Body of pancreas (tissue), 4 donors: Measurements from ENCODE around the gene LMX1B. TPM values are rescaled to one million over a fixed set of nuclear protein-coding genes. Genes with fewer than 3 reads are reported as not detected.

Experiments
- ATAC-seq: fragments of 150-250 bp; one replicate; pipeline ENCODE4 v1.9.1; 2016
- DNase-seq, 4 donors: peaks; one replicate each; pipeline ENCODE4 v3.0.0-alpha.2; 2019
- H3K27ac ChIP-seq, 4 donors: fragments of 200-600 bp; sonication (generic); 1 replicate in 3 of 4; 2 replicates in 1 of 4; pipeline versions ENCODE4 v1.5.1 to v1.6.1; 2016 to 2019; ENCODE audit warnings: mild to moderate bottlenecking in 1 of 4, mixed read lengths in 1 of 4, moderate library complexity in 1 of 4
- H3K27me3 ChIP-seq, 2 donors: fragments of 200-600 bp; sonication (generic); one replicate each; pipeline ENCODE4 v1.6.0; 2016; ENCODE audit warnings: mild to moderate bottlenecking in 1 of 2
- H3K36me3 ChIP-seq, 2 donors: fragments of 200-600 bp; sonication (generic); replicated peaks in 1 of 2; 2 replicates each; pipeline ENCODE4 v1.5.1; 2016; ENCODE audit warnings: low read depth in 2 of 2; ENCODE audit not compliant: insufficient read depth in 1 of 2
- H3K4me1 ChIP-seq: fragments of 200-600 bp; sonication (generic); one replicate; pipeline ENCODE4 v1.6.0; 2016
- H3K4me3 ChIP-seq, 2 donors: fragments of 200-600 bp; sonication (generic); 1 replicate in 1 of 2; 2 replicates in 1 of 2; pipeline ENCODE4 v1.5.1; 2016 to 2019
- H3K9me3 ChIP-seq, 3 donors: fragments of 200-600 bp; sonication (generic); 1 replicate in 2 of 3; 2 replicates in 1 of 3; pipeline ENCODE4 v1.5.1; 2016
- POLR2A ChIP-seq, 3 donors: fragments of 450-650 bp; IDR thresholded peaks; one replicate each; pipeline ENCODE4 v1.6.1; 2016; ENCODE audit warnings: antibody characterized with exemption in 3 of 3, mild to moderate bottlenecking in 2 of 3
- WGBS, 2 donors: methylation state at CpG; one replicate each; pipeline ENCODE4 v1.1.5; 2017; 5-methylcytosine and 5-hydroxymethylcytosine counted together
- intact Hi-C: fragments of 100-400 bp; cut with DNase I; formaldehyde crosslinking; loops from one replicate; pipeline ENCODE4 v1.15.1; 2023
- total RNA-seq, 2 donors: library from RNA; depleted of rRNA; stranded (reverse); fragments of >200 nt; gene quantifications; one replicate each; pipeline ENCODE4 v1.1.0, GENCODE V29; 2016
- TF ChIP-seq, protein P1 (sequence below), 7 experiments: fragments of 450-650 bp in 4 of 7; fragments of 200-600 bp in 3 of 7; sonication (generic) in 3 of 7; IDR thresholded peaks; one replicate each; pipeline ENCODE4 v1.5.1; 2016 to 2019; ENCODE audit warnings: antibody characterized with exemption in 7 of 7

Gene LMX1B
- total RNA-seq, 2 donors from 2014 or later, result 0.26 TPM; not detected in 1

DNA sequence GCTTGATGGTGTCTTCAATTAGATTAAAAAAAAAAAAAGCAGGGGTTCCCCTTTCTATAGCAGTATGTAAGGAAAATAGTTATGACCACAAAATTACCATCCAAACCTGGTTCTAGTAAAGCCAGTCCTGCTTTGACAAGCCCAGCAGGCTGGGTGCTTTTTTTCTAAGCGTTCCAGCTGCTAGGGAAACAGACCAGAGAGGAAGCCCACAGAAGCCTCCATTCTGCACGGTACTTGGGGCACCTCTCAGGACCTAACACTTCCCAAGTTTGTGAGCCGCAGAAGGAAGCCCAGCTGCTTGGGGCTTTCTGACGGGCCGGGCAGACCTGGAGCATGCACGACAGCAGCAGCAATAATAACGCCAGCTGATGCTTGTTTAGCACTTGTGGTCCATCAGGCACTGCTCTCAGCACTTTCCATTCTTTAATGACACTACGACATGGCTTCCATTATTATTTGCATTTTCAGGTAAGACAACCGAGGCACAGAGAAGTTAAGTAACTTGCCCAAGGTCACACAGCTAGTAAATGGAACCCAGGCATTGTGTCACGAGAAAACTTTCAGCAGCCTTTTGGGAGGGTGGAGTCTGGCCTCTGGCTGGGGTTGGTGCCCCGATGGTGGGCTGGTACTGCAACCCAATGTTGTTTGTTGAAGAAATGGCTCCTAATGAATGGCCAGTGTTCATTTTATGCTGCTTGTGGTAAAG lies 15.4 kb downstream of the LMX1B start:
- no peaks in the 10 kb centered on the region for H3K9me3 ChIP-seq
- no peak for DNase-seq
- intact Hi-C loops, result no loop called here
- no peak for ATAC-seq
- TF ChIP-seq POLR2A (IDR thresholded peaks at IDR 0.05), result no peak
- no peaks in the 10 kb centered on the region for H3K36me3 ChIP-seq
- WGBS, 2 donors, result 40 to 44% methylated on average over 11 of the region's 11 CpGs
- H3K27ac ChIP-seq, result no peak overlapping the region
- H3K27me3 ChIP-seq, result peaks cover 0 to 39% of the 10 kb centered on the region in 2 donors
- H3K4me3 ChIP-seq, result no peak overlapping the region
- H3K4me1 ChIP-seq, result peaks cover 16% of the 10 kb centered on the region

DNA sequence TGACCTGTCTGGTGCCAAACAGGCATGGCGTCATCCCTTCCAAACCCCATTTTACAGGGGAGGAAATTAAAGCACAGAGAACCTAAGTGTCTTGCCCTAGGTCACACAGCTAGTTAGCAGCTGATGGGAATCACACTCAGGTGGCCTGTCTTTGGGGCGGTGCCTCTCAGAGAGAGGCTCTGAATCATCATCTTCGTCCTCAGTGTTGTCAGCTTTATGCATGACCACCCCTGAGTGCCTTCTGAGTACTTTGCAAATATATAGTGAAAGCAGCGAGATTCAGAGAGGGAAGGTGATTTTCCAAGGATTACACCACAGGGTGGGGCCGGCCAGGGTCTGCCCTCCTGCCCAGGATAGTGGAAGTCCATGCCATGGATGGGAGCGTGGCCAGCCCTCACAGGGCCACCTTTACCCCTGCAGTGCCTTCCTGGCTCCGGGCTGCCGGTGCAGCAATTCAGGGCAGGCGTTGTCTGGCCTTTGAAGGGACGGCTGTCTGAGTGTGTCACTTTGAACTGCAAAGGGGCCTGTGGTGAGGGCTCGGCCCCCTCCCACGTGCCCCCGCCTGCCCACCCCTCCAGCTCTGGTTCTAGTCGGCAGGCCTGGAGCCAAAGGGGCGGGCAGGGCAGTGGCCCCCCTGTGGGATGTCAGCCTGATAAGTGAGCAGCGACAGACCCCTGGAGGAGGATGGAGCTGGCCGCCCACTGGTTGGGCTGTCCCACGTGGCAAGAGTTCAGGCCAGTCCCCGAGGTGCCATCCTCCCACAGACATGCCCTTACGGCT lies 16.9 kb downstream of the LMX1B start:
- DNase-seq (no peak), ATAC-seq (no peak)
- H3K4me1 ChIP-seq, result peaks cover 9% of the 10 kb centered on the region
- no peaks in the 10 kb centered on the region for H3K9me3 ChIP-seq
- peaks cover 0 to 25% of the 10 kb centered on the region in 2 donors for H3K27me3 ChIP-seq
- no peak overlapping the region for H3K4me3 ChIP-seq
- intact Hi-C loops, result no loop called here
- WGBS, 2 donors, result 45 to 49% methylated on average over 9 to 20 of the region's 20 CpGs
- TF ChIP-seq POLR2A (IDR thresholded peaks at IDR 0.05), result no peak
- TF ChIP-seq, protein P1, sequence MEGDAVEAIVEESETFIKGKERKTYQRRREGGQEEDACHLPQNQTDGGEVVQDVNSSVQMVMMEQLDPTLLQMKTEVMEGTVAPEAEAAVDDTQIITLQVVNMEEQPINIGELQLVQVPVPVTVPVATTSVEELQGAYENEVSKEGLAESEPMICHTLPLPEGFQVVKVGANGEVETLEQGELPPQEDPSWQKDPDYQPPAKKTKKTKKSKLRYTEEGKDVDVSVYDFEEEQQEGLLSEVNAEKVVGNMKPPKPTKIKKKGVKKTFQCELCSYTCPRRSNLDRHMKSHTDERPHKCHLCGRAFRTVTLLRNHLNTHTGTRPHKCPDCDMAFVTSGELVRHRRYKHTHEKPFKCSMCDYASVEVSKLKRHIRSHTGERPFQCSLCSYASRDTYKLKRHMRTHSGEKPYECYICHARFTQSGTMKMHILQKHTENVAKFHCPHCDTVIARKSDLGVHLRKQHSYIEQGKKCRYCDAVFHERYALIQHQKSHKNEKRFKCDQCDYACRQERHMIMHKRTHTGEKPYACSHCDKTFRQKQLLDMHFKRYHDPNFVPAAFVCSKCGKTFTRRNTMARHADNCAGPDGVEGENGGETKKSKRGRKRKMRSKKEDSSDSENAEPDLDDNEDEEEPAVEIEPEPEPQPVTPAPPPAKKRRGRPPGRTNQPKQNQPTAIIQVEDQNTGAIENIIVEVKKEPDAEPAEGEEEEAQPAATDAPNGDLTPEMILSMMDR (IDR thresholded peaks at IDR 0.05), result no peak
- no peak overlapping the region for H3K27ac ChIP-seq
- H3K36me3 ChIP-seq, result no peaks in the 10 kb centered on the region

DNA sequence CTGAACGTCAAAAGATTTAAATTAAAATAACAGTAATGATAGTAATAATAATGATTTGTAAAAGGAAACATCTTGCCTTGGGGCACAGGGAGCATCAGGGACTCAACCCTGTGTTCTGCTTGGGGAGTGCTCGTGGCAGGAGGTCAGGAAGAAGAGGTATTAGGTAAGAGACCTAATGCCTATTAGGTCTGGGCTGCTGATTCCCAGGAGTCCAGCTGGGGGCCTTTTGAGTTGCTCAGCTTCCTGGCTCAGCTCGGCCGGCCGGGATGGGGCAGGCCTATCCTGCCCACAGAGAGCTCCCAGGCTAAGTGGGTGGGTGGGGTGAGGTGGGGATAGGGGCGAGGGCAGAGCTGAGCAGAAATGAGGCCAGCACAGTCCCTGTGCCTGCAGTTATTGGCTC lies 17.5 kb downstream of the LMX1B start:
- Histone ChIP-seq H3K9me3 (no peaks in the 10 kb centered on the region), H3K4me3 (no peak overlapping the region), H3K27me3 (peaks cover 0 to 19% of the 10 kb centered on the region in 2 donors), H3K27ac (no peak overlapping the region), H3K4me1 (peaks cover 3% of the 10 kb centered on the region), H3K36me3 (no peaks in the 10 kb centered on the region)
- intact Hi-C loops, result no loop called here
- WGBS, 2 donors, result 56 to 59% methylated on average over 6 of the region's 6 CpGs
- DNase-seq (no peak), ATAC-seq (no peak)
- TF ChIP-seq, protein P1 (IDR thresholded peaks at IDR 0.05), result no peak
- no peak for TF ChIP-seq POLR2A (IDR thresholded peaks at IDR 0.05)

DNA sequence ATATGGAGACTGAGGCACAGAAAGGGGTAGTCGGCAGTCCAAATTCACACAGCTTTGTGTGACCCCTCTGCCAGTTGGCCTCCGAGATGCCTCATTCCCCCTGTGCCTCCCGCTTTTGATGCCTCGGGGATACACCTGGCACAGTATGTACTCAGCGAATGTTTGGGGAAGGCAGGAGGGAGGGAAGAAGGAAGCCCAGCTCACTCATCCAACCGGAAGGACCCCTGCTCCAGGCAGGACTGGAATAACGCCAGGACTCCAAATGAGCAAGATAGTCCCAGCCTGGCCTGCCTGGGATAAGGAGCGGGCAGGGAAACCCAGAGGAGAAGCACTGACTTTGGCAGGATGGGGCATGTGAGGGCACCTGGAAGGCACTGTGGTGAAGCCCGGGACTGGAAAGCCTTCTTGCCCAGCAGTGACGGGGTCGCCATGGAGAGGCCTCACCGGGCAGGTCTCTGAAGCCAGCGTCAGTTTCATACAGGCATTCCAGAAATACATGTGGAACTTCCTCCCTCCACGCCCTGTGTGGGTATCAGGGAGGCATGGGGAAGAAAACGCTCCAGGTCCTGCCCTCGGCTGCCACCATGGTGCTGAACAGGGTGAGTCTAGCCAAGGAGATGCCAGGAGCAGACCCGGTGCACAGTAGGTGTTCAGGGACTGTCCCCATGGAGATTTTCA lies 20.3 kb downstream of the LMX1B start:
- Histone ChIP-seq H3K27ac (no peak overlapping the region), H3K9me3 (no peaks in the 10 kb centered on the region), H3K4me3 (no peak overlapping the region), H3K4me1 (peaks cover 9% of the 10 kb centered on the region), H3K36me3 (no peaks in the 10 kb centered on the region), H3K27me3 (peaks cover 0 to 16% of the 10 kb centered on the region in 2 donors)
- TF ChIP-seq, protein P1 (IDR thresholded peaks at IDR 0.05), result no peak
- TF ChIP-seq POLR2A (IDR thresholded peaks at IDR 0.05), result no peak
- DNase-seq (no peak), ATAC-seq (no peak)
- WGBS, 2 donors, result 62 to 66% methylated on average over 9 to 17 of the region's 17 CpGs
- intact Hi-C loops, result no loop called here

DNA sequence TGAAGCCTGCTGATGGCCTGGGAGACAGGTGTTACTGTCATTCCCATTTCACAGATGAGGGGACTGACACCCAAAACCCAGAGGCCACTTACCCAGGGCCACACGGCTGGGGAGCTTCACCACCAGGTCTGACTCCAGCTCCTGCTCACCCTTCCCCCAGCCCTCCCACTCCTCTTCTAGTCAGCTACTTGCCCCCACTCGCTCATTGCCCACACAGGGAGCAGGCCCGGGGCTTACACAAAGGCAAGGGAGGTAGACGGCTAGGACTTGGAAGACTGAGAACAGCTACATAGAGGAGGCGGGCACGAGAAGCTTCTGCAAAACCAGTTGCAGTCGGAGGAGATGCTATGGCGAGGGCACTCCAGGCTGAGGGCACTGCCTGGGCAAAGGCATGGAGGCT lies 21.3 kb downstream of the LMX1B start:
- Histone ChIP-seq H3K9me3 (no peaks in the 10 kb centered on the region), H3K36me3 (no peaks in the 10 kb centered on the region), H3K27me3 (peaks cover 0 to 16% of the 10 kb centered on the region in 2 donors), H3K4me1 (peaks cover 9% of the 10 kb centered on the region), H3K27ac (no peak overlapping the region), H3K4me3 (no peak overlapping the region)
- intact Hi-C loops, result no loop called here
- no peak for ATAC-seq
- 79 to 86% methylated on average over 8 of the region's 8 CpGs for WGBS, 2 donors
- TF ChIP-seq, protein P1 (IDR thresholded peaks at IDR 0.05), result no peak
- DNase-seq, result no peak
